ENCODE measurements around the gene KIF21A.

KIF21A gene

DNA sequence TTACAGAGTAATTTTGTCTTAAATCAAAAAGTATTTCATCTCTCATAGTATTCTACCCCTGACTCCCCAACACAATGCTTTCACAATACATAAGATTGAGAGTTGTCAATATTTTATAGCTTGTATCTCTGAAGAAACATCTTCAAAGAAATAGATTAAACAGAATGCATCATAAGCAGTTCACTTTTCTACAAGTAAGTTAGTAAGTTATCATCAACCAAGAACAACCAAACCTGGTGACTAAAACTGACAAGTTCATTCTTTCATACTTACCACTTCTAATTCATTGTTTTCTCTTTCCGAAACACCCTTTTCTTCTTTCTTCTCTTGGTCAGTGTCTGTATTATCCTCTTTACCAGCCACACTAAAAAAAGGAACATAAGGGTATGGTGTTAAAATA lies 101.2 kb downstream of the KIF21A start:
- TF ChIP-seq, protein P1, sequence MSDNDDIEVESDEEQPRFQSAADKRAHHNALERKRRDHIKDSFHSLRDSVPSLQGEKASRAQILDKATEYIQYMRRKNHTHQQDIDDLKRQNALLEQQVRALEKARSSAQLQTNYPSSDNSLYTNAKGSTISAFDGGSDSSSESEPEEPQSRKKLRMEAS (IDR thresholded peaks at IDR 0.05) = no peak
- TF ChIP-seq FOXM1 (IDR thresholded peaks at IDR 0.05; ENCODE audit: borderline replicate concordance, low read depth) = no peak

DNA sequence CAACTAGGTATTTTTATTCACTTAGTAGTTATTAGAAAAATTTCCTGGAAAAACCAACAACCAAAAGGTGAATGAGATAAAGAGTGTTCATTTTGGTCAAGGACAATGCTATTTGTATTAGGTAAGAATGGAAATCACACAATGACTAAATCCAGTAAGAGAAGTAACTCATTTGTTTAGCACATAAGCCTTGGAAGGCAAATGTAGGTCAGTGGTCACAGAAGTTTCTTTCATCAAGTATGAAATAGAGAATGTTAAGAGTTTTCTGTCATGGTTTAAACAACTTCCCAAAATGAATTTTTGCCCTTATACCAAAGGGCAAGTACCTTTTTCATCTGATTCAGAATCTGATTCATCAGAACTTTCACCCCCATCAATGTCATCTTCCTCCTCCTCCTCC lies 101.7 kb downstream of the KIF21A start:
- no peak for TF ChIP-seq YY1 (IDR thresholded peaks at IDR 0.05; ENCODE audit: low read depth)
- no peak for TF ChIP-seq CREB1 (IDR thresholded peaks at IDR 0.05; ENCODE audit: low read depth)
- TF ChIP-seq EP300 (IDR thresholded peaks at IDR 0.05; ENCODE audit: borderline replicate concordance) = no peak
- TF ChIP-seq ZBTB7A (IDR thresholded peaks at IDR 0.05; ENCODE audit: low read depth) = no peak
- TF ChIP-seq FOXM1 (IDR thresholded peaks at IDR 0.05; ENCODE audit: borderline replicate concordance, low read depth) = no peak
- TF ChIP-seq, protein P2, sequence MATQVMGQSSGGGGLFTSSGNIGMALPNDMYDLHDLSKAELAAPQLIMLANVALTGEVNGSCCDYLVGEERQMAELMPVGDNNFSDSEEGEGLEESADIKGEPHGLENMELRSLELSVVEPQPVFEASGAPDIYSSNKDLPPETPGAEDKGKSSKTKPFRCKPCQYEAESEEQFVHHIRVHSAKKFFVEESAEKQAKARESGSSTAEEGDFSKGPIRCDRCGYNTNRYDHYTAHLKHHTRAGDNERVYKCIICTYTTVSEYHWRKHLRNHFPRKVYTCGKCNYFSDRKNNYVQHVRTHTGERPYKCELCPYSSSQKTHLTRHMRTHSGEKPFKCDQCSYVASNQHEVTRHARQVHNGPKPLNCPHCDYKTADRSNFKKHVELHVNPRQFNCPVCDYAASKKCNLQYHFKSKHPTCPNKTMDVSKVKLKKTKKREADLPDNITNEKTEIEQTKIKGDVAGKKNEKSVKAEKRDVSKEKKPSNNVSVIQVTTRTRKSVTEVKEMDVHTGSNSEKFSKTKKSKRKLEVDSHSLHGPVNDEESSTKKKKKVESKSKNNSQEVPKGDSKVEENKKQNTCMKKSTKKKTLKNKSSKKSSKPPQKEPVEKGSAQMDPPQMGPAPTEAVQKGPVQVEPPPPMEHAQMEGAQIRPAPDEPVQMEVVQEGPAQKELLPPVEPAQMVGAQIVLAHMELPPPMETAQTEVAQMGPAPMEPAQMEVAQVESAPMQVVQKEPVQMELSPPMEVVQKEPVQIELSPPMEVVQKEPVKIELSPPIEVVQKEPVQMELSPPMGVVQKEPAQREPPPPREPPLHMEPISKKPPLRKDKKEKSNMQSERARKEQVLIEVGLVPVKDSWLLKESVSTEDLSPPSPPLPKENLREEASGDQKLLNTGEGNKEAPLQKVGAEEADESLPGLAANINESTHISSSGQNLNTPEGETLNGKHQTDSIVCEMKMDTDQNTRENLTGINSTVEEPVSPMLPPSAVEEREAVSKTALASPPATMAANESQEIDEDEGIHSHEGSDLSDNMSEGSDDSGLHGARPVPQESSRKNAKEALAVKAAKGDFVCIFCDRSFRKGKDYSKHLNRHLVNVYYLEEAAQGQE (IDR thresholded peaks at IDR 0.05; ENCODE audit: low read depth) = no peak
- no peak for TF ChIP-seq NFIC (IDR thresholded peaks at IDR 0.05)
- no peak for TF ChIP-seq TEAD4 (IDR thresholded peaks at IDR 0.05)
- no peak for TF ChIP-seq EGR1 (IDR thresholded peaks at IDR 0.05)
- TF ChIP-seq TCF12 (IDR thresholded peaks at IDR 0.05; ENCODE audit: low read depth) = no peak
- TF ChIP-seq, protein P1 (IDR thresholded peaks at IDR 0.05) = no peak
- no peak for TF ChIP-seq CEBPB (IDR thresholded peaks at IDR 0.05)
- TF ChIP-seq, protein P3, sequence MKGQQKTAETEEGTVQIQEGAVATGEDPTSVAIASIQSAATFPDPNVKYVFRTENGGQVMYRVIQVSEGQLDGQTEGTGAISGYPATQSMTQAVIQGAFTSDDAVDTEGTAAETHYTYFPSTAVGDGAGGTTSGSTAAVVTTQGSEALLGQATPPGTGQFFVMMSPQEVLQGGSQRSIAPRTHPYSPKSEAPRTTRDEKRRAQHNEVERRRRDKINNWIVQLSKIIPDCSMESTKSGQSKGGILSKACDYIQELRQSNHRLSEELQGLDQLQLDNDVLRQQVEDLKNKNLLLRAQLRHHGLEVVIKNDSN (IDR thresholded peaks at IDR 0.05) = no peak
- TF ChIP-seq TAF1 (IDR thresholded peaks at IDR 0.05; ENCODE audit: low read depth) = no peak
- no peak for TF ChIP-seq RAD21 (IDR thresholded peaks at IDR 0.05; ENCODE audit: low read depth)

DNA sequence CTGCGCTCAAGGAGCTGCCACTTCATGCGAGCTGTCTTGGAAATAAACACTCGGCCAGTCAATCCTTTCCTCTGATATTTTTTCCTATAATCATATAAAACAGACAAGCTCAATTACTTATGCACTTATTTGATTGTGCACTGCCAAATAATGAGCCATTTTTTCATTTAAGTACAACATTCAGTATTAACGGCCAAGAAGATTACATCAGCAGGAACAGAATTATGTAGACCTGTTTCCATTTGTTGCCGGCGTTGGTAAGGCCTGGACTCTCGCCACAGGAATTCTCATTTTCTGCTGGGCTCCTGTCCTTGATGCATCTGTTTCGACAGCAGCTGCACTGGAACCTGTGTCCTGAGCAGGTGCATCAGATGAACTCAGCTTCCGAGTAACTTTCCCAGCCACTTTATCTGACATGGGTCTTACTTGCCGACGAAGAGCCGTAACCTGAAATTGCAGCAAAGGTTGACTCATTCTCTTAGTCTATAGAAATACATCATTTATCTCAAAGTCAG lies 110.2 kb downstream of the KIF21A start:
- no peak for TF ChIP-seq YY1 (IDR thresholded peaks at IDR 0.05; ENCODE audit: low read depth)

DNA sequence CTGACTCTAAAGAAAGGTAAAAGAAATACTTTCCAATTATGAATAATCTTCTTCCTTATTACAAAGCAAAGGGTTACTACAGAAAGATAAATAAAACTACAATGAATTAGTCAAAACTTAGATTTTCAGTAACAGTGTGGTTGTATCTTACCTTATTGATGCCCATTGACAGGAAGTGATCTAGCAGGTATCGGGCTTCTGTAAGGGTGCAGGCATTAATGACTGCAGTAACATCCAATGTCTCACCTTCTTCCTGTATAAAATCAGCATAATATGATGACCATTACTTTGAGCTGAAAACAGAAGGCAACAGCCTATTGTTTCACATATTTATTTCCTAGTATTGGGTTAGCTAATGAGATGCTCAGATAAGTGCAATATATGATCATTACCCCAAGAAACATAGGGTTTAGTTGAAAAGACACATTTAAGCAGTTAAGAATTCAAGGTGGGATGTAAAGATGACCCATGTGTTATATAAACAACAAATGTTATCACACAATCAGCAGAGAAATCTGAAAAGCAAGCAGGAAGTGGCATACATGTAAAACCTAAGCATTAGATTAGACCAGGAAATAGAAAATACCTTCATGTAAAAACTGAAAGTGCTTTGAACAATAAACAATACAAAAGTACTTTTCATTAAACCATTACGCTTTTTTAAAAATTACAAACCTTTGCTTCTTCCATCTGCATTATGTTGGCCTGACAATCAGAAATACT lies 111.2 kb downstream of the KIF21A start:
- no peak for TF ChIP-seq ZBTB7A (IDR thresholded peaks at IDR 0.05; ENCODE audit: low read depth)
- TF ChIP-seq, protein P2 (IDR thresholded peaks at IDR 0.05; ENCODE audit: low read depth) = no peak
- TF ChIP-seq, protein P3 (IDR thresholded peaks at IDR 0.05) = no peak
- TF ChIP-seq CEBPB (IDR thresholded peaks at IDR 0.05) = no peak
- TF ChIP-seq FOXM1 (IDR thresholded peaks at IDR 0.05; ENCODE audit: borderline replicate concordance, low read depth) = no peak

DNA sequence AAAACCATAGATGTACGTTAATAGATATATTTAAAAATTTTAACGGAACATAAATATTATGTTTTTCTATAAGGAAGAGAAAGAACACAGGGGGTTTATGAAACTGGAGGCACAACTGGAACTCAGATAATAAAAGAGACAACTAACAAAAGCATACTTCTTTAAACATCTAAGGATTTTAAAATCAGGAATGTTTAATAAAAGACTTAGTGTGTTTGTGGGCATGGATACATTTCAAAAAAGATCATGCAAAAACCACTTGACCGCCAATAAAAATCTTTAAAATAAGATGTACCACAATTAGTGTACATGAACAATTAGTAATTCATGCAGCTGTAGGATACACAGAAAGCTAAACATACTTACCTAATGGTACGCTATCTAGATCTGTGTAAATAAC lies 113.0 kb downstream of the KIF21A start:
- TF ChIP-seq EP300 (IDR thresholded peaks at IDR 0.05; ENCODE audit: borderline replicate concordance) (no peak), FOXM1 (IDR thresholded peaks at IDR 0.05; ENCODE audit: borderline replicate concordance, low read depth) (no peak), NFIC (IDR thresholded peaks at IDR 0.05) (no peak), TAF1 (IDR thresholded peaks at IDR 0.05; ENCODE audit: low read depth) (no peak), CEBPB (IDR thresholded peaks at IDR 0.05) (no peak)
- TF ChIP-seq, protein P2 (IDR thresholded peaks at IDR 0.05; ENCODE audit: low read depth) = no peak
- TF ChIP-seq, protein P1 (IDR thresholded peaks at IDR 0.05) = no peak

Measured in Ishikawa (cell line).